ENCODE measurements around the gene POU2F2. TPM values are rescaled to one million over a fixed set of nuclear protein-coding genes. Genes with fewer than 3 reads are reported as not detected.

POU2F2 gene
- total and polyA plus RNA-seq, 9 of the 15 experiments (the other 6 are each of a cell fraction or from before 2014, with no cell fraction given), result 0.03 to 0.68 (median 0.14) TPM

GRCh38 chr19:42040031-42040430 is 92.2 kb downstream of the POU2F2 start:
- no peak overlapping the region for H3K4me3 ChIP-seq
- FAIRE-seq (no peak), DNase-seq (ENCODE audit: extremely low read depth in 1 of 4, low spot score in 3 of 4) (no peak), ATAC-seq (no peak)
- no peaks in the 10 kb centered on the region for H3K9me3 ChIP-seq (replicated peaks; ENCODE audit: control insufficient read depth, insufficient read depth, low read depth, low read length)
- H3K27me3 ChIP-seq (ENCODE audit: control insufficient read depth in 2 of 2, insufficient read depth in 2 of 2, low read length in 2 of 2), result peaks cover 25 to 45% of the 10 kb centered on the region in 2 experiments; a peak in 4 of 5 replicates
- H3K9ac ChIP-seq (ENCODE audit: insufficient read depth in 1 of 2, low read depth in 2 of 2, low read length in 2 of 2), result no peak overlapping the region
- intact Hi-C loops (cut with micrococcal nuclease), result no loop called here
- no TSS peak for BruUV-seq (replicated peaks)
- H3K79me2 ChIP-seq (ENCODE audit: control insufficient read depth, insufficient read depth, low read length), result no peaks in the 10 kb centered on the region
- ChIA-PET POLR2A (interaction anchor here (0.6 to 1.2 kb wide), 2 partner anchors 106 to 129 kb away, joined by 3 read pairs; no protein-coding TSS in a partner anchor), CTCF (ENCODE audit: low intra/inter-chr PET ratio) (interaction anchor here (0.6 kb wide), 1 partner anchor 50 kb away, joined by 5 read pairs; no protein-coding TSS in a partner anchor)
- TF ChIP-seq ZNF445 (CRISPR knock-in tag; IDR thresholded peaks at IDR 0.05; ENCODE audit: low read depth), result no peak
- TF ChIP-seq MEIS2 (IDR thresholded peaks at IDR 0.05; ENCODE audit: partially characterized antibody), result no peak
- no peak for TF ChIP-seq ZNF518B (CRISPR knock-in tag; IDR thresholded peaks at IDR 0.05)
- no peak for TF ChIP-seq EWSR1 (IDR thresholded peaks at IDR 0.05; ENCODE audit: borderline replicate concordance, low read depth, partially characterized antibody)
- TF ChIP-seq ETV6 (IDR thresholded peaks at IDR 0.05; ENCODE audit: borderline replicate concordance in 1 of 2, low read depth in 2 of 2, low read length in 1 of 2), result no peak
- no peak for TF ChIP-seq ETV6 (CRISPR knock-in tag; IDR thresholded peaks at IDR 0.05; ENCODE audit: borderline replicate concordance)
- TF ChIP-seq KLF13 (tag; IDR thresholded peaks at IDR 0.05; ENCODE audit: borderline replicate concordance, low read depth), result no peak
- TF ChIP-seq THRB (CRISPR knock-in tag; conservative IDR thresholded peaks at IDR 0.05), result no peak
- no peak for TF ChIP-seq SRF (CRISPR knock-in tag; IDR thresholded peaks at IDR 0.05)
- no peak for TF ChIP-seq MXI1 (IDR thresholded peaks at IDR 0.05; ENCODE audit: low read depth, low read length)
- H3K4me2 ChIP-seq (ENCODE audit: insufficient read depth, low read length), result no peak overlapping the region
- in situ Hi-C loops (cut with MboI), result no loop called here
- no peak overlapping the region for H2AFZ ChIP-seq (ENCODE audit: low read depth, low read length)
- no peaks in the 10 kb centered on the region for H3K36me3 ChIP-seq (ENCODE audit: control insufficient read depth, insufficient read depth, low read length)
- no peak overlapping the region for H3K27ac ChIP-seq (ENCODE audit: extremely low read depth, low read depth, low read length)
- H3K9me1 ChIP-seq (ENCODE audit: control insufficient read depth, insufficient read depth, low read length), result no peaks in the 10 kb centered on the region
- H4K20me1 ChIP-seq (replicated peaks; ENCODE audit: control insufficient read depth, insufficient read depth, low read length), result 0 out of 2 replicates have a peak, but pooled peaks cover 2% of the 10 kb centered on the region
- peaks cover 0 to 6% of the 10 kb centered on the region in 2 experiments; a peak in 1 of 5 replicates for H3K4me1 ChIP-seq (replicated peaks in 1 of 2; ENCODE audit: control insufficient read depth in 2 of 2, insufficient read depth in 2 of 2, low read length in 2 of 2)

Data from K562 (cell line).